HEK293T (cell line): Measurements from ENCODE around the gene SLC32A1.

Experiments
- ARNT ChIP-seq: fragments of 450-650 bp; IDR thresholded peaks from 2 replicates; pipeline ENCODE4 v1.6.1; 2017; ENCODE audit warnings: mild to moderate bottlenecking
- ELF4 ChIP-seq: fragments of 450-650 bp; IDR thresholded peaks from 2 replicates; pipeline ENCODE4 v1.6.1; 2017; ENCODE audit warnings: antibody characterized with exemption
- FOXM1 ChIP-seq: fragments of 450-650 bp; IDR thresholded peaks from 2 replicates; pipeline ENCODE4 v1.6.1; 2017; ENCODE audit warnings: mild to moderate bottlenecking, borderline replicate concordance
- NFRKB ChIP-seq: fragments of 450-650 bp; IDR thresholded peaks from 2 replicates; pipeline ENCODE4 v1.6.1; 2016; ENCODE audit warnings: mild to moderate bottlenecking, moderate library complexity
- SP1 ChIP-seq: fragments of 450-650 bp; IDR thresholded peaks from 2 replicates; pipeline ENCODE4 v1.6.1; 2017
- TARDBP ChIP-seq: fragments of 450-650 bp; IDR thresholded peaks from 2 replicates; pipeline ENCODE4 v1.6.1; 2016
- ZNF384 ChIP-seq: fragments of 450-650 bp; IDR thresholded peaks from 2 replicates; pipeline ENCODE4 v1.6.1; 2016

- TF ChIP-seq ELF4 (no peak), FOXM1 (no peak), NFRKB (no peak), ARNT (no peak), TARDBP (no peak), SP1 (no peak), ZNF384 (no peak)
Measured at GRCh38 chr20:38776363-38776762, 52.1 kb downstream of the SLC32A1 start.
